MM.1S (cell line): ENCODE measurements around the gene LMTK3.

ENCODE experiments used
- EZH2phosphoT487 ChIP-seq: fragments of 300-600 bp; sonication (generic); IDR thresholded peaks from 2 replicates; pipeline ENCODE4 v1.6.1; 2018; ENCODE audit warnings: antibody characterized with exemption, low read length
- TF ChIP-seq, protein P1 (sequence below): fragments of 300-600 bp; sonication (generic); IDR thresholded peaks from 2 replicates; pipeline ENCODE4 v1.5.1; 2016; ENCODE audit warnings: antibody characterized with exemption, low read length, mixed read lengths

DNA sequence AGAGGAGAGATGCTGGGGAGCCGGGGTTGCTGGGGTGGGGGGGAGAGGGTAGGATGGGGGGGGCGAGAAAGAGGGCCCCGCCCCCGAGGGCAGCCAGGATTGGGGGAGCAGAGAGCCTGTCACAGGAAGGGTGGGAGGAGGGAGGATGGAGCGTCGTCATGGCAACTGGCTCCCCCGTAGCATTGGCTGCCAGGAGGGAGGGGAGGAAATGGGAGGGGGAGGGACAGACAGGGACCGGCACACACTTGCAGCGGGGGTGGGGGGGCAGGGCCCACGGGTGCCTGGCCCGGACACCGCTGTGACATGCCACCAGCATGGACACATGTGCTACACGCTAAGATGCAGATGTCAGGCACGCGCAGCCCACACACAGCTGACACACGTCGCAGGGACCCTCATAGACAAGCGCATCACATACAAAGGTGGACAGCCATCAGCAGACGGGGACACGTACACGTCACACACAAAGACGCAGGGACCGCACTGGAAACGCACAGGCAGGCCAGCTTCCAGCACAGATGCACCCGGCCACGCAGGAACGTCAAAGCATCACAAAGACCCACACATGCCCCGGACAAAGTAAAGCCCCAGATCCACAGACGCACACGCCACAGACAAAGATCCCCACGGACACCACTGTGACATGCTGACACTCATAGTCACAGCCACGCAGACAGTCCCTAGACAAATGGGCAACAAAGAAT lies at the start of gene LMTK3:
- TF ChIP-seq, protein P1, sequence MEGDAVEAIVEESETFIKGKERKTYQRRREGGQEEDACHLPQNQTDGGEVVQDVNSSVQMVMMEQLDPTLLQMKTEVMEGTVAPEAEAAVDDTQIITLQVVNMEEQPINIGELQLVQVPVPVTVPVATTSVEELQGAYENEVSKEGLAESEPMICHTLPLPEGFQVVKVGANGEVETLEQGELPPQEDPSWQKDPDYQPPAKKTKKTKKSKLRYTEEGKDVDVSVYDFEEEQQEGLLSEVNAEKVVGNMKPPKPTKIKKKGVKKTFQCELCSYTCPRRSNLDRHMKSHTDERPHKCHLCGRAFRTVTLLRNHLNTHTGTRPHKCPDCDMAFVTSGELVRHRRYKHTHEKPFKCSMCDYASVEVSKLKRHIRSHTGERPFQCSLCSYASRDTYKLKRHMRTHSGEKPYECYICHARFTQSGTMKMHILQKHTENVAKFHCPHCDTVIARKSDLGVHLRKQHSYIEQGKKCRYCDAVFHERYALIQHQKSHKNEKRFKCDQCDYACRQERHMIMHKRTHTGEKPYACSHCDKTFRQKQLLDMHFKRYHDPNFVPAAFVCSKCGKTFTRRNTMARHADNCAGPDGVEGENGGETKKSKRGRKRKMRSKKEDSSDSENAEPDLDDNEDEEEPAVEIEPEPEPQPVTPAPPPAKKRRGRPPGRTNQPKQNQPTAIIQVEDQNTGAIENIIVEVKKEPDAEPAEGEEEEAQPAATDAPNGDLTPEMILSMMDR, result no peak
- no peak for TF ChIP-seq EZH2phosphoT487
